Stomach smooth muscle (tissue), 2 donors: ENCODE results near the gene PDLIM4.
A peak's percentile ranks its signal among the peaks of the same experiment; 100 is the strongest.

Experiments
- H3K27ac ChIP-seq: one replicate; pipeline ENCODE4 v1.7.0; 2013; ENCODE audit warnings: mild to moderate bottlenecking, low read length, inconsistent platforms
- H3K27me3 ChIP-seq, 2 donors: one replicate each; pipeline ENCODE4 v1.7.0; 2013; ENCODE audit warnings: low read length in 2 of 2; ENCODE audit not compliant: insufficient read depth in 2 of 2, control insufficient read depth in 1 of 2
- H3K36me3 ChIP-seq, 2 donors: one replicate each; pipeline ENCODE4 v1.7.0; 2013; ENCODE audit warnings: low read length in 2 of 2; ENCODE audit not compliant: control insufficient read depth in 2 of 2, insufficient read depth in 2 of 2
- H3K4me1 ChIP-seq: one replicate; pipeline ENCODE4 v1.7.0; 2013; ENCODE audit warnings: low read length; ENCODE audit not compliant: control insufficient read depth, insufficient read depth
- H3K4me3 ChIP-seq, 2 donors: one replicate each; pipeline ENCODE4 v1.7.0; 2013; ENCODE audit warnings: low read length in 2 of 2
- H3K9ac ChIP-seq, 2 donors: one replicate each; pipeline ENCODE4 v1.7.0; 2013; ENCODE audit warnings: low read length in 2 of 2, mild to moderate bottlenecking in 1 of 2
- H3K9me3 ChIP-seq, 2 donors: one replicate each; pipeline ENCODE4 v1.7.0; 2013; ENCODE audit warnings: low read length in 2 of 2; ENCODE audit not compliant: control insufficient read depth in 2 of 2
- donor health status: healthy.
- donor health status: Pancreatic carcinoma.

PDLIM4 gene

DNA sequence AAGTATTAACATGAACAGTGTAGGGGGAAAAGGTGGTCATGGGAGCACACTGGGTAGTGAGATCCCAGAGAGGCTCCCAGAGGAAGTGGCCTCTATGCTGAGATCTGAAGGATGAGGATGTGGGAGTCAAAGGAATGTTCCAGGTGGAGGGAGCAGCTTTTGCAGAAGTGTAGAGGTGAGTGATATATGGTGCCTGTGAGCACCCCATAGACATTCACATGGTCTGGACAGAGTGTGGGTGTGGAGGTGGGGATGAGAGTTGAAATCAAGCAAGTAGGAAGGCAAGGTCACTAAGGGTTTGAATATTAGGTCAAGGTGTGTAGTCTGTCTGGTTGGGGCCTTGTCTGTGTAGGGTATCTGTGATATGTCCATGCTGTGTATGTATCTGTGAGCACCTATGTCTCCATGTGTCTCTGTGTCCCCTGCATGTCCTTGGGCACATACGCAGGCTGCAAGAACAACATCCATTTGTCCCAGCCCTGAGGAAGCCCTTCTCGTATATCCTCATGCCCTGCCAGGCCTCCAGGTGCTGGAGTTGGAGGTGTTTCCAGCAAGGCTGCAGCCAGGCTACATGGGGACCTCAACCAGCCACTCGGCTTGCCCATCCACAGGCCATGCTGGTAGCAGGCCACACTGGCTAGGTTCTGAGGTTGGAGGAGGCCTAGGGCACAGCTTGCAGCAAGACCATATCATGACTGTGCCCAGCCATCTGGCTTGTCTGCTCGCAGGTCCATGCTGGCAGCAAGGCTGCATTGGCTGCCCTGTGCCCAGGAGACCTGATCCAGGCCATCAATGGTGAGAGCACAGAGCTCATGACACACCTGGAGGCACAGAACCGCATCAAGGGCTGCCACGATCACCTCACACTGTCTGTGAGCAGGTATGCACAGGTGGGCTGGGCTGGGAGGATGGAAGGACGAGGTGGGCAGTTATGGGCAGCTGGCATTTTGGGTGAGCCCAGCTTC is 4.7 kb downstream of the PDLIM4 start:
- no peaks in the 10 kb centered on the region for H3K27me3 ChIP-seq
- H3K27ac ChIP-seq, result peak overlapping the region; percentile 100
- H3K4me1 ChIP-seq, result peaks cover 89% of the 10 kb centered on the region
- peak overlapping the region in 1 of 2 donors; percentile 18 for H3K4me3 ChIP-seq
- no peaks in the 10 kb centered on the region for H3K9me3 ChIP-seq
- H3K36me3 ChIP-seq, result peaks cover 31 to 48% of the 10 kb centered on the region in 2 donors
- H3K9ac ChIP-seq, result peak overlapping the region in 1 of 2 donors; percentile 99

DNA sequence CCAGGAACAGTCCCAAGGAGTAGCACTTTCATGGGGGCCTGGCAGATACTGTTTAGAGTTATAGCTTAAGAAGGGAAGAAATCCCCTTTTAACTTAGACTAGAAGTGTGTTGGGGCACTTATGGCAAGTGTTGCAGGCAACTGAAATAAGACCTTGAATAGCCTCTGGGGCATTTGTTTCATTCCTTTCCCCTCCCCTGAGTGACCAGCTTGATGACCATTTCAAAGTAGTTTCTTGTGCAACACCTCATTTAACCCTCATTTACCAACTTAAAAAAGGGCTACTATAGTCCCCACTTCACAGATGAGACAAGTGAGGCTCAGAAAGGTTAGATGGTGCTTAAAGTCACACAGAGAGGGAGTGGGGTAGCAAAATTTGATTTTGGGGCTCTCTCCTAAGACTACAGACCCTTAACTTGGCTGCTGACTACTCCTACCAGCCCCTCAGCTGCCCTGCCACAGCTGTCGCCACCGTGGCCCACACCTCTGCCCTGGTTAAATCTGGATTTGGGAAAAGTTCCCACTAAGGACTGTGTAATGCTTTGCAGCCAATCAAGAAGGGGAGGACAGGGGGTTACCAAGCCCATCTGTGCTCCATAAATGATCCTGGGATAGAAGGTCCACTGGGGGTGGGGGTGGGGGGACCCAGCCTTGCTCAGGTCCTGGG is 5.5 kb downstream of the PDLIM4 start:
- H3K4me1 ChIP-seq, result peaks cover 93% of the 10 kb centered on the region
- H3K27me3 ChIP-seq, result no peaks in the 10 kb centered on the region
- H3K27ac ChIP-seq, result peak overlapping the region; percentile 100
- H3K4me3 ChIP-seq, result no peak overlapping the region
- no peaks in the 10 kb centered on the region for H3K9me3 ChIP-seq
- peaks cover 37 to 56% of the 10 kb centered on the region in 2 donors for H3K36me3 ChIP-seq
- peak overlapping the region in 1 of 2 donors; percentile 21 for H3K9ac ChIP-seq

DNA sequence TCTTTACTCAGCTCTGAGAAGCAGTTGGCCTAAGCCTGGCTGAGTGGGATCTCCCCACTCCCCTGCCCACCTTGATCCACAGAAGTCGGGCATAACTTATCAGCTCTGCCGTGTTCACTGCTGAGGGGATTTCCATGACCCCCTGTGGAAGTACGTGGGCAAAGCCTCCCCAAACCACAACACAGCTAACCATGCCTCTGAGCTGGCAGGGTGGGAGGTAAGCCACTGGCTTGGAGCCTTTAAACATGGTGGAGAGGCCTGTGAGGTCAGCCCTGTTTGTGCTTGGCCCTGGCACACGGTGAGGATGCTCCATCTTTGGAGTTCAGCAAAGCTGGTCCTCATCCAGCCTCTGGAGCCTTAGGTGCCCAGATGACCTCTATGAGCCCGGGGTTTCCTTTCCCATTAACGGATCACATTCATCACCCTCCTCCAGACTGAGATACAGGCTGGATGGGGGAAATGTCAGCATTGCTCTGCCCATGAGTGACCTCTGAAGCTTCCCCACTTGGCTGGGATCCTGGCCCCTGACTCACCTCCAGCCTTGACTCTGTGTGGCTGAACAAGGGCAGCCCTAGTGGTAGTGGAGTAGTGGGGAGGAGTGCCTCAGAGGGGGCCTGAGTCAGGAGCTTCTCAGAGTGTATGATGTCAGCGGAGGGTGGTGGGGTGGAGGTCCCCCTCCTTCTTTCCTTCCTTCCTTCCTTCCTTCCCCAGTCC is 6.2 kb downstream of the PDLIM4 start:
- Histone ChIP-seq H3K9me3 (no peaks in the 10 kb centered on the region), H3K27ac (peak overlapping the region; percentile 100), H3K9ac (no peak overlapping the region), H3K36me3 (peaks cover 37 to 62% of the 10 kb centered on the region in 2 donors), H3K4me1 (peaks cover 95% of the 10 kb centered on the region), H3K4me3 (peak overlapping the region in 1 of 2 donors; percentile 29), H3K27me3 (no peaks in the 10 kb centered on the region)

DNA sequence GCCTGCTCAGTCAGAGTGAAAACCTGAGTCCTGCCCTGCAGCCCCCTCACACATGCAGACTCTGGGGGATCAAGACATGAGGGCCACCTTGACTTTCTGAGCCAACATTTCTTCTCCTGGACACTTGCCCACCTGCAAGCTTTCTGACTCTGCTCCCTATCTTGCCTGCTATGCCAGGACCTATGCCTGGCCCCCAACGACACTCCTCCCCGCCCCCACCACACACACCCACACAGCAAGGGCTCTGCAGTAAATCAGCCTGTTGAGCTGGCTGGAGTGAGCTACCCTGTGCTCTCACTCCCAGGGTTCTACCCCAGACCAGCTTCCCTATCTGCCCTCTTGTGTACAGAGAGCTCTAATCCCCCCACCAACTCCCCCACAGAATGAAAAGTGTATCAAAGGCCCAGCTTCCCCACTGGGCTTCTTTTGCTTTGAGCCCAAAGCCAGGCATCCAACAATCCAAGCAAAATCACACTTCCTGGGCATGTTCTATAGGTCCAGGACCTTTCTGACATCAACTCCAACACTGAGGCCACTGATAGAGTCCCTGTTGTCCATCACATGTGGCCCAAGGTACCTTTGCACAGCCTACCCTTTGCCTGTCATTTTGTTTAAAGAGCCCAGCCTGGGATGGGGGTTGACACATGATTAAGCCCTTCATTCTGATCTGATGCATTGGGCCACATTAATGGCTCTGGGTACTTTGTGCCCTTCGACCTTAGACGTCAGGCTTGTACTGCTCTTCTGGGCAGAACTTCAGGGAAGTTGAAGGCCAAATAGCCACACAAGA is 7.2 kb downstream of the PDLIM4 start:
- peaks cover 93% of the 10 kb centered on the region for H3K4me1 ChIP-seq
- H3K36me3 ChIP-seq, result peaks cover 39 to 72% of the 10 kb centered on the region in 2 donors
- H3K9ac ChIP-seq, result peak overlapping the region; percentile 51 to 58

DNA sequence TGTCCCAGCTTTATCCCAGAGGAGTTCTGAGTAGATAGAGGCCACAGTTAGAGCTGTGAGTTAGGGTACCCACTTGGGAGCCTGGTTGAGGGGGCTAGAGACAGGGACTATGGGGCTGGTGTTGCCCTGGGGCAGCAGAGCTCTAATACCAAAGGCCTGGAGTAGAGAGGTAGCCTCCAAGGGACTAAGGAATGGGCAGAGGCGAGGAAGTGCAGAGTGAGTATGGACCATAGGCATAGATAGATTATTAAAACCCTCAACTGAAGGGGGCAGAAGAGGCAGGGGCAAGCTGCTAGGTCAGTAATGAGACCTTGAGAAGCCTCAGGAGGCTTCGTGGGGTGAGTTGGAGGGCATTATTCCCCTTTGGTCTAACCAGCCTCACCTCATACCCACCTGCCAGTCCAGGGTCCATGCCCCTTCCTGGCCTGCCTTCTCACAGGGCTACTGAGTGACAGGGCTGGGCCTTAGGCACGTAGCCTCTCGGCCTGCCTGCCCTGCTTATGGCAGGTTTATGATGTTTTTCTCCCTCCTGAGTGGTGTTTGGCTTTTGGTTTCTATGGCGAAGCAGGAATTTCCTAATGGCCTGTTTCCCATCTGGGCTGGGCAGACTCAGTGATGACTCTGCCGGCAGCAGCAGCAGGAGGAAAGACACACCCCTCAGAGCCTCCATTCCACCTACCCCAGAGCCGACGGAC is 8.0 kb downstream of the PDLIM4 start:
- H3K4me1 ChIP-seq, result peaks cover 90% of the 10 kb centered on the region

More for the DNA sequence above, 7.2 kb downstream of the PDLIM4 start:
- Histone ChIP-seq H3K4me3 (peak overlapping the region in 1 of 2 donors; percentile 28), H3K27ac (peak overlapping the region; percentile 100), H3K27me3 (no peaks in the 10 kb centered on the region), H3K9me3 (no peaks in the 10 kb centered on the region)

DNA sequence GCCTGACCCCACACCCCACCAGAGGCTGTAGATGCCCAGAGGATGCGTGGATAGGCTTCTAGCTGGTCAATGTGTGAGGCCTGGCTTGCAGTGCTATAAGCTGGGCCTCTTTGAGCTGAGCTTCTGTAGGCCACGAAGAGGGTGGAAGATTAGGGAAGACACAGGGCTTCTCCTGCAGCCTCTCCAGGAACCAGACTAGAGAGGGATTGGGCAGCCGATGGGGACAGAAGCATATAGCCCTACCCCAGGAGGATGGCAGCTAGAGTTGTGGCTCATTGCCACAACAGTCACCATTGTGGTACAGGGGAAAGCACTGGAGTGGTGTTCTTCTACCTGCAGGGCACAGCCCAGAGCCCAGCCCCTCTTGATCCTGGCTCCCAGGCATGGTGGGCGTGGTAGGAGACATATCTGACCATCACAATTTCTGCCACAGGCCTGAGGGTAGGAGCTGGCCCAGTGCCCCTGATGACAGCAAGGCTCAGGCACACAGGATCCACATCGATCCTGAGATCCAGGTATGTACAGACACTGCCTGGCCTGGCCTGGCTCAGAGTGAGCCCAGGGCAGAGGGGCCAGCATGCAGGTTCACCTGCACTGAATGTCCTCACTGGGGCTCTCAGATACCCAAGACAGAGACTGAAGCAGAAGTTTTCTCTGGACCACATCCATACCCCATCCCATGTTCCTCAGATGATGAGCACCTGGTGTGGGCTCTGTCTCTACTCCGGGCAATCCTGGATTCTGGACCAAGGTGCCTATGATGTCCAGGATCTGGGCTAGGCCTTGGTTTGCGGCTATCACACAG is 8.7 kb downstream of the PDLIM4 start:
- Histone ChIP-seq H3K4me1 (peaks cover 87% of the 10 kb centered on the region), H3K27ac (peak overlapping the region; percentile 100), H3K4me3 (no peak overlapping the region), H3K9me3 (no peaks in the 10 kb centered on the region), H3K9ac (peak overlapping the region in 1 of 2 donors; percentile 21), H3K36me3 (peaks cover 50 to 78% of the 10 kb centered on the region in 2 donors), H3K27me3 (no peaks in the 10 kb centered on the region)

More for the DNA sequence above, 8.0 kb downstream of the PDLIM4 start:
- H3K27me3 ChIP-seq, result no peaks in the 10 kb centered on the region
- H3K27ac ChIP-seq, result peak overlapping the region; percentile 100
- peak overlapping the region; percentile 28 to 29 for H3K4me3 ChIP-seq
- peak overlapping the region; percentile 51 to 58 for H3K9ac ChIP-seq
- H3K9me3 ChIP-seq, result no peaks in the 10 kb centered on the region
- peaks cover 43 to 77% of the 10 kb centered on the region in 2 donors for H3K36me3 ChIP-seq

DNA sequence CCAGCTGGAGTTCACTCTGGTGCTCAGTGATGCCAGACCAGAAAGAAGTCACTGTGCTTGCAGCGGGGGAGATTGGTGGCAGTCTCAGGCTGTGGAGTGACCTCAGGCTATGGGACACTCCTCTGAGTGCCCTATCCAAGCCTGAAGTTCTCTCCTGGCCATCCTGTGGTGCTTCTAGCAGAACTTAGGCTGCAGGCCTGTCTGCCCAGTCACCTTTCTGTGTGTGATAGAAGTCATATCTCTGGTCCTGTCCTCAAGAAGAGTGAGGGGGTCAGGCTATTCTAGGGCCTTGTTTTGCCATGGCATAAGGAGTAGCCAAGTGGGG is 9.3 kb downstream of the PDLIM4 start:
- H3K27me3 ChIP-seq, result no peaks in the 10 kb centered on the region
- H3K9me3 ChIP-seq, result no peaks in the 10 kb centered on the region
- H3K27ac ChIP-seq, result peak overlapping the region; percentile 62
- no peak overlapping the region for H3K9ac ChIP-seq
- H3K4me1 ChIP-seq, result peaks cover 81% of the 10 kb centered on the region
- no peak overlapping the region for H3K4me3 ChIP-seq
- peaks cover 50 to 74% of the 10 kb centered on the region in 2 donors for H3K36me3 ChIP-seq

DNA sequence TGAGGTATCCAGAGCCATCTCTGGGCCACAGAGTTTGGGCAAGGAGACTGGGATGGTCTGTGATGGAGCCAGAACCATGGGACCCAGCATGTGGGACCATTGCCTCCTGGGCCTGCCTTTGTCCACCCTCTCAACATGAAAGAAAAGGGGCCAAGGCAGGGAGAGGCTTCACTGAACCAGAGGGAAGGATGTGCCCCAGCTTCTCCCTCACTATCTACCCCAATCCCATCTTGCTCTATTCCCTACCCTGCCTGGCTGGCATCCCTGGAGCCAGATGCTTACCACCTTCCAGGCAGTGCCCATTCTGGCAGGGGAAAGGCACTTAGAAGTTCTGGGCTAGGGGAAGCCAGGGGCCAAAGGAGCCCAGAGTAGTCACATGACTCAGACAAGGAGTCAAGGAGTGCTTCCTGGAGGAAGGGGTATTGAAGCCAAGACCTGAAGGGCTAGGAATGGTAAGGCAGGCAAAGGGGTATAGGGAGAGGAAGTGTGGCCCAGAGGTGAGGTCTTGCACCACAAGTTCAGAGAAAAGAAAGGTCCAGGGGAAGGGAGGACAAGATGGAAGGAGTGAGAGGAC is 9.8 kb downstream of the PDLIM4 start:
- no peaks in the 10 kb centered on the region for H3K9me3 ChIP-seq
- peak overlapping the region in 1 of 2 donors; percentile 28 for H3K9ac ChIP-seq
- no peaks in the 10 kb centered on the region for H3K27me3 ChIP-seq
- peaks cover 77% of the 10 kb centered on the region for H3K4me1 ChIP-seq
- peak overlapping the region; percentile 62 for H3K27ac ChIP-seq
- H3K36me3 ChIP-seq, result peaks cover 51 to 77% of the 10 kb centered on the region in 2 donors
- H3K4me3 ChIP-seq, result no peak overlapping the region
